HFFc6 (cell line): ENCODE measurements around the gene SCARB1. TPM values are rescaled to one million over a fixed set of nuclear protein-coding genes. Genes with fewer than 3 reads are reported as not detected.

Experiments
- DNase-seq: peaks from one replicate; pipeline ENCODE4 v3.0.0-alpha.2; 2018
- H3K27ac Mint-ChIP-seq: 2 replicates; pipeline ENCODE4 v1.8.0; 2020; ENCODE audit warnings: mild to moderate bottlenecking, mixed read lengths
- H3K27me3 Mint-ChIP-seq: 2 replicates; pipeline ENCODE4 v1.8.0; 2021; ENCODE audit warnings: mild to moderate bottlenecking, moderate library complexity, mixed read lengths; ENCODE audit not compliant: insufficient read depth
- H3K36me3 Mint-ChIP-seq: 2 replicates; pipeline ENCODE4 v1.8.0; 2021; ENCODE audit warnings: low read depth, mixed read lengths
- H3K4me1 Mint-ChIP-seq: 2 replicates; pipeline ENCODE4 v1.8.0; 2020; ENCODE audit warnings: low read depth, mixed read lengths
- H3K4me3 Mint-ChIP-seq: 2 replicates; pipeline ENCODE4 v1.8.0; 2020; ENCODE audit warnings: mild to moderate bottlenecking, moderate library complexity, mixed read lengths
- H3K9me3 Mint-ChIP-seq: 2 replicates; pipeline ENCODE4 v1.8.0; 2020; ENCODE audit warnings: mild to moderate bottlenecking, mixed read lengths
- total RNA-seq, 6 experiments: library from RNA; stranded (reverse); fragmentation: NEBNext Ultra II Directional; extraction: Animal tissue kit (Norgen Biotek cat#: 25700); gene quantifications; 2 replicates in 1 of 6; 3 replicates in 5 of 6; pipeline ENCODE4 v1.2.3, GENCODE V29; 2021
- TF ChIP-seq, protein P1 (sequence below): fragments of 200-600 bp; sonication (generic); IDR thresholded peaks from 2 replicates; pipeline ENCODE4 v1.5.0; 2021; ENCODE audit warnings: antibody characterized with exemption, mild to moderate bottlenecking

SCARB1 gene
- total RNA-seq, 6 experiments from 2014 or later, result 34.8 to 46.3 (median 36.8) TPM

- H3K36me3 Mint-ChIP-seq, result no peaks in the 10 kb centered on the region
- H3K27ac Mint-ChIP-seq, result no peak overlapping the region
- H3K4me3 Mint-ChIP-seq, result no peak overlapping the region
- peaks cover 7% of the 10 kb centered on the region; the same call in 1 of the 2 replicates for H3K27me3 Mint-ChIP-seq
- no peaks in the 10 kb centered on the region; the same call in 1 of the 2 replicates for H3K9me3 Mint-ChIP-seq
- TF ChIP-seq, protein P1, sequence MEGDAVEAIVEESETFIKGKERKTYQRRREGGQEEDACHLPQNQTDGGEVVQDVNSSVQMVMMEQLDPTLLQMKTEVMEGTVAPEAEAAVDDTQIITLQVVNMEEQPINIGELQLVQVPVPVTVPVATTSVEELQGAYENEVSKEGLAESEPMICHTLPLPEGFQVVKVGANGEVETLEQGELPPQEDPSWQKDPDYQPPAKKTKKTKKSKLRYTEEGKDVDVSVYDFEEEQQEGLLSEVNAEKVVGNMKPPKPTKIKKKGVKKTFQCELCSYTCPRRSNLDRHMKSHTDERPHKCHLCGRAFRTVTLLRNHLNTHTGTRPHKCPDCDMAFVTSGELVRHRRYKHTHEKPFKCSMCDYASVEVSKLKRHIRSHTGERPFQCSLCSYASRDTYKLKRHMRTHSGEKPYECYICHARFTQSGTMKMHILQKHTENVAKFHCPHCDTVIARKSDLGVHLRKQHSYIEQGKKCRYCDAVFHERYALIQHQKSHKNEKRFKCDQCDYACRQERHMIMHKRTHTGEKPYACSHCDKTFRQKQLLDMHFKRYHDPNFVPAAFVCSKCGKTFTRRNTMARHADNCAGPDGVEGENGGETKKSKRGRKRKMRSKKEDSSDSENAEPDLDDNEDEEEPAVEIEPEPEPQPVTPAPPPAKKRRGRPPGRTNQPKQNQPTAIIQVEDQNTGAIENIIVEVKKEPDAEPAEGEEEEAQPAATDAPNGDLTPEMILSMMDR, result no peak
- peaks cover 24% of the 10 kb centered on the region for H3K4me1 Mint-ChIP-seq
- no peak for DNase-seq
These were observed 131.8 kb downstream of the SCARB1 start for GRCh38 chr12:124731869-124732268.

GRCh38 chr12:124730455-124730932, 133.2 kb downstream of the SCARB1 start:
- TF ChIP-seq, protein P1, result no peak
- no peak overlapping the region for H3K27ac Mint-ChIP-seq
- H3K36me3 Mint-ChIP-seq, result no peaks in the 10 kb centered on the region
- H3K4me3 Mint-ChIP-seq, result no peak overlapping the region
- H3K4me1 Mint-ChIP-seq, result peaks cover 28% of the 10 kb centered on the region
- no peaks in the 10 kb centered on the region; the same call in 1 of the 2 replicates for H3K9me3 Mint-ChIP-seq
- H3K27me3 Mint-ChIP-seq, result peaks cover 4% of the 10 kb centered on the region
- no peak for DNase-seq

- peaks cover 28% of the 10 kb centered on the region for H3K4me1 Mint-ChIP-seq
- H3K27ac Mint-ChIP-seq, result peak overlapping the region; percentile 75; the same call in 1 of the 2 replicates
- TF ChIP-seq, protein P1, result no peak
- H3K36me3 Mint-ChIP-seq, result no peaks in the 10 kb centered on the region
- peaks cover 1% of the 10 kb centered on the region for H3K27me3 Mint-ChIP-seq
- DNase-seq, result no peak
- H3K9me3 Mint-ChIP-seq, result no peaks in the 10 kb centered on the region; the same call in 1 of the 2 replicates
- H3K4me3 Mint-ChIP-seq, result peak overlapping the region; percentile 57; the same call in 1 of the 2 replicates
These were observed 135.7 kb downstream of the SCARB1 start for GRCh38 chr12:124727922-124728321.

- H3K9me3 Mint-ChIP-seq, result no peaks in the 10 kb centered on the region; the same call in 1 of the 2 replicates
- H3K27me3 Mint-ChIP-seq, result peaks cover 1% of the 10 kb centered on the region
- DNase-seq, result peak; percentile 84
- TF ChIP-seq, protein P1, result no peak
- peak overlapping the region; percentile 75 for H3K27ac Mint-ChIP-seq
- H3K4me1 Mint-ChIP-seq, result peaks cover 28% of the 10 kb centered on the region
- H3K4me3 Mint-ChIP-seq, result peak overlapping the region; percentile 57
- H3K36me3 Mint-ChIP-seq, result no peaks in the 10 kb centered on the region
These were observed 136.3 kb downstream of the SCARB1 start for GRCh38 chr12:124727264-124727800.

Other genes with a start within 250 kb of the SCARB1 start
- 1,000 to 10,000 TPM; 1,112 to 1,171 (median 1,143) TPM for gene UBC, start 50.8 kb upstream of the SCARB1 start, total RNA-seq
- 10 to 100 TPM; 16.5 to 22.0 (median 17.7) TPM for gene DHX37, start 125.3 kb upstream of the SCARB1 start, total RNA-seq
- gene BRI3BP, start 129.8 kb upstream of the SCARB1 start, total RNA-seq, result 1 to 10 TPM; 6.5 to 9.3 (median 7.5) TPM
- 10 to 100 TPM; 21.6 to 29.5 (median 24.2) TPM for gene AACS, start 201.6 kb upstream of the SCARB1 start, total RNA-seq